ENCODE measurements around the gene LONP2. TPM values are rescaled to one million over a fixed set of nuclear protein-coding genes. Genes with fewer than 3 reads are reported as not detected.
A peak's percentile ranks its signal among the peaks of the same experiment; 100 is the strongest.

The LONP2 gene
- total RNA-seq, 1 experiment from 2014 or later: 41.5 TPM

- peaks cover 48% of the 10 kb centered on the region for H3K79me2 ChIP-seq (ENCODE audit: low read length)
- no peaks in the 10 kb centered on the region for H3K27me3 ChIP-seq (ENCODE audit: low read length)
- POLR2A ChIA-PET (ENCODE audit: unreplicated experiment): interaction anchor here (0.5 to 0.6 kb wide), 2 partner anchors 19 to 238 kb away, joined by 3 to 4 read pairs; no protein-coding TSS in a partner anchor
- H3K27ac ChIP-seq (ENCODE audit: low read length): peak overlapping the region; percentile 37
- no peaks in the 10 kb centered on the region for H3K9me2 ChIP-seq (replicated peaks; ENCODE audit: low read length)
- intact Hi-C loops (cut with micrococcal nuclease): loop anchor here (2.0 to 5.0 kb wide), 2 partner anchors 18 to 58 kb away; no protein-coding TSS in a partner anchor
- H3K4me2 ChIP-seq (ENCODE audit: low read length): peak overlapping the region; percentile 79
- peak overlapping the region; percentile 78 for H3K4me3 ChIP-seq (ENCODE audit: low read length)
- peak overlapping the region; percentile 95 for H3K9ac ChIP-seq (ENCODE audit: low read length)
- H3F3A ChIP-seq (ENCODE audit: low read length, unreplicated experiment): no peaks in the 10 kb centered on the region
- H4K20me1 ChIP-seq (ENCODE audit: low read length): peaks cover 39% of the 10 kb centered on the region
- H3K36me3 ChIP-seq (ENCODE audit: low read depth, low read length): no peaks in the 10 kb centered on the region
- no peak for TF ChIP-seq EZH2 (IDR thresholded peaks at IDR 0.05; ENCODE audit: low read length, unreplicated experiment)
- CTCF ChIA-PET: interaction anchor here (0.6 to 0.7 kb wide), 2 partner anchors 238 to 477 kb away, joined by 3 read pairs; no protein-coding TSS in a partner anchor
- peak; percentile 24 for DNase-seq
- no peaks in the 10 kb centered on the region for H3K9me3 ChIP-seq (ENCODE audit: low read length)
- peak; percentile 52 for ATAC-seq
- no TSS peak for BruUV-seq (replicated peaks)
- peaks cover 8% of the 10 kb centered on the region; the same call in 1 of the 2 replicates for H3K4me1 ChIP-seq (ENCODE audit: insufficient read depth, low read length)
- H2AFZ ChIP-seq (ENCODE audit: low read length): peak overlapping the region; percentile 57; the same call in 1 of the 2 replicates
Measured at GRCh38 chr16:48384520-48385252, 140.6 kb downstream of the LONP2 start.

GRCh38 chr16:48385253-48386150, 141.4 kb downstream of the LONP2 start, which contains the start of gene SIAH1:
SIAH1 (minus strand) TSS chr16:48385413; CDS start chr16:48362428, 22,985 bp downstream.
- Histone ChIP-seq H3K4me3 (ENCODE audit: low read length) (peak within 1 kb of the TSS; percentile 88), H3F3A (ENCODE audit: low read length, unreplicated experiment) (no peaks in the 10 kb centered on the region), H3K9me2 (replicated peaks; ENCODE audit: low read length) (no peaks in the 10 kb centered on the region), H2AFZ (ENCODE audit: low read length) (peak within 1 kb of the TSS; percentile 85), H3K9me3 (ENCODE audit: low read length) (no peaks in the 10 kb centered on the region), H3K79me2 (ENCODE audit: low read length) (peaks cover 40% of the 10 kb centered on the region), H3K4me1 (ENCODE audit: insufficient read depth, low read length) (peaks cover 8% of the 10 kb centered on the region; the same call in 1 of the 2 replicates), H3K27ac (ENCODE audit: low read length) (peak within 1 kb of the TSS; percentile 37), H3K9ac (ENCODE audit: low read length) (peak within 1 kb of the TSS; percentile 95), H3K27me3 (ENCODE audit: low read length) (no peaks in the 10 kb centered on the region), H3K36me3 (ENCODE audit: low read depth, low read length) (no peaks in the 10 kb centered on the region), H3K4me2 (ENCODE audit: low read length) (peak within 1 kb of the TSS; percentile 97), H4K20me1 (ENCODE audit: low read length) (peaks cover 31% of the 10 kb centered on the region)
- TF ChIP-seq CTCF (conservative IDR thresholded peaks at IDR 0.05; ENCODE audit: low read depth, low read length): no peak
- no peak for TF ChIP-seq EZH2 (IDR thresholded peaks at IDR 0.05; ENCODE audit: low read length, unreplicated experiment)
- TF ChIP-seq EZH2phosphoT487 (IDR thresholded peaks at IDR 0.05; ENCODE audit: borderline replicate concordance, low read length): no peak
- ATAC-seq: peak; percentile 64
- ChIA-PET POLR2A (ENCODE audit: unreplicated experiment) (interaction anchor here (0.5 to 0.6 kb wide), 3 partner anchors 20 to 237 kb away, joined by 3 to 4 read pairs (median 3); no protein-coding TSS in a partner anchor), CTCF (interaction anchor here (0.6 kb wide), 1 partner anchor 237 kb away, joined by 3 read pairs; no protein-coding TSS in a partner anchor)
- DNase-seq: peak; percentile 73
- intact Hi-C loops (cut with micrococcal nuclease): loop anchor here (2.0 kb wide), 1 partner anchor 19 kb away; no protein-coding TSS in a partner anchor
- no TSS peak for BruUV-seq (replicated peaks)
